Fibroblast of the aortic adventitia (primary cell): ENCODE data around the gene HNRNPAB. TPM values are rescaled to one million over a fixed set of nuclear protein-coding genes. Genes with fewer than 3 reads are reported as not detected.

Source experiments
- DNase-seq: peaks from one replicate; pipeline ENCODE4 v3.0.0-alpha.2; 2010; ENCODE audit warnings: low read depth
- H3K4me3 ChIP-seq: 2 replicates; pipeline ENCODE4 v1.5.1; 2011; ENCODE audit warnings: low read depth, mild to moderate bottlenecking, control low read depth, low read length, moderate library complexity
- CTCF ChIP-seq: IDR thresholded peaks from 2 replicates; pipeline ENCODE4 v1.5.1; 2011; ENCODE audit warnings: mild to moderate bottlenecking, low read length, control low read depth, inconsistent platforms; ENCODE audit not compliant: insufficient read depth
- total RNA-seq: library from RNA; depleted of rRNA; stranded (reverse); fragments of >200 nt; gene quantifications from 2 replicates; pipeline ENCODE4 v1.2.3, GENCODE V29; 2012; ENCODE audit warnings: low replicate concordance

Gene HNRNPAB
- total RNA-seq, 1 donor: 106 TPM

- TF ChIP-seq CTCF: no peak
- H3K4me3 ChIP-seq: no peak overlapping the region
- DNase-seq: no peak
These were observed 11.8 kb downstream of the HNRNPAB start for GRCh38 chr5:178216088-178216534.

- DNase-seq: no peak
- H3K4me3 ChIP-seq: no peak overlapping the region
- no peak for TF ChIP-seq CTCF
These were observed 12.4 kb downstream of the HNRNPAB start for GRCh38 chr5:178216779-178217178.

DNA sequence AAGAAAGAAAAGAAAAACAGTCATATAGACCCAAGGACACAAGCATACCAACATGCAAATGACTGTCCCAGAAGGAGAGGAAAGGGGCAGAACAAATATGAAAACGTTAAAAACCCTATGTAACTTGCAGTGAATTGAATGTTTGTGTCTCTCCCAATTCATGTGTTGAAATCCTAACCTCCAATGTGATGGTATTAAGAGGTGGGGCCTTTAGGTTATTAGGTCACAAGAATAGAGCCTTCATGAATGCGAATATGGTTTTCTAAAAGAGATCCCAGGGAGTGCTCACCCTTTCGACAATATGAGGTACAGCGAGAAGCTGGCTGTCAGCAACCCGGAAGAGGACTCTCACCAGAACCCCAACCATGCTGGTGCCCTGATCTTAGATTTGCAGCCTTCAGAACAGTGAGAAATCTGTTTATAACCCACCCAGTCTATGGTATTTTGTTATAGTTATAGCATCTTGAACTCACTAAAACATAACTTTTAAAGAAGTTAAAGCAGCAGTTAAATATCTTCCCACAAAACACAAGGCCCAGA, 14.0 kb downstream of the HNRNPAB start:
- no peak for TF ChIP-seq CTCF
- DNase-seq: no peak

DNA sequence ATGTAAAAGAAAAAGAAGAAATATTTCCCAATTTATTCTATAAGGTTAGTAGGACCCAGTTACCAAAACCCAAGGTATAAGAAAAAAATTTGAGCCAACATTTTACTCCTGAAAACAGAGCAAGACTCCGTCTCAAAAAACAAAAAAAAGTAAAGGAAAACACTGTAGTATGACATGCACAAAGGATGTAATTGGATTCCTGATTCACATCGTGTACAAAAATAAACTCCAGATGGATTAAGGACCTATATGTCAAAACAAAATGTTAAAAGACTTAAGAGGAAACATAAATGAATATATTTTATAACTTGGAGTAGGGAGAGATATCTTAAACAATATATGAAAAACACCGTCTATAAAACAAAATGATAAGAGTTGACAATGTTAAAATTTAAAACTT, 14.5 kb downstream of the HNRNPAB start:
- no peak overlapping the region for H3K4me3 ChIP-seq
- TF ChIP-seq CTCF: no peak
- no peak for DNase-seq

More for the DNA sequence above, 14.0 kb downstream of the HNRNPAB start:
- H3K4me3 ChIP-seq: no peak overlapping the region

- no peak for DNase-seq
- H3K4me3 ChIP-seq: no peak overlapping the region
- no peak for TF ChIP-seq CTCF
These were observed 16.9 kb downstream of the HNRNPAB start for GRCh38 chr5:178221282-178221681.

DNA sequence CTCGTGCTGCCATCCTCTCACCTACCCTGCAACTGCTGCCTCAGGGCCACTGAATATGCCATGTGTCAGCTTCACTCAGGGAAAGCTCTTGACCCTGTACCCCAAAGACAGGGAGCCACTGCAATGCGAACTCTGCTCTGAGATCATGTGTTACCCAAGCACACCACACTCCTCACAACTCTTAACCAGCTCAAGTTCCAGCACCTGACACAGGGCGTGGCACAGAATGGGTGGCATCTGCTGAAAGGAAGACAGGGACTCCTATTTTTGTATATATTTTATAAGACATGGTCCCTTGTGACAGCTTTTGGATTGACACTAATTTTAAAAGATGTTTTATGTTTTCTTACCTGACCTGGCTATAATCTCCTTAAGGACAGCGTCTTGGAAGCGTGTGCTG, 17.5 kb downstream of the HNRNPAB start:
- DNase-seq: no peak
- H3K4me3 ChIP-seq: no peak overlapping the region
- no peak for TF ChIP-seq CTCF

DNA sequence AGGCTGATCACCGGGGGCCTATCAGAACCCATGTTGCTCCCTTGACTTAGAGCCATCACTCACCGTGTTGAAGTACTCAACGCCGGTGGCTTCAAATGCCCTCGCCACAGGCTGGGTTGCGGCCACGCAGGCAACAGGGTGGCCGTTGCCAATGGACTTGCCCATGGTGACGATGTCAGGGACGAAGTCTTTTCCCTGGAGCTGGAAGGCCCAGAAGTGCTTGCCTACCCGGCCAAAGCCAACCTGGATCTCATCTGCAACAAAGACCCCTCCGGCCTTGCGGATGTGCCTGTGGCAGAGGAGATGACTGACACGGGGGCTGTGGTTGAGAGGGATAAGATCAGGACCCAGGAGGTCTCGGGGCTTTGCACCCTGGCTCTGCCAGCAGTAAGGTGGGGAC, 18.0 kb downstream of the HNRNPAB start:
- no peak overlapping the region for H3K4me3 ChIP-seq
- no peak for DNase-seq
- no peak for TF ChIP-seq CTCF
